ENCODE data around the gene KIF18B.

KIF18B gene

GRCh38 chr17:44878627-44879221 is 68.8 kb downstream of the KIF18B start:
- no peak for DNase-seq (ENCODE audit: low read depth, low spot score)

GRCh38 chr17:44877121-44877520 is 70.5 kb downstream of the KIF18B start:
- no peak for DNase-seq (ENCODE audit: low read depth, low spot score)

GRCh38 chr17:44875761-44876160 is 71.8 kb downstream of the KIF18B start:
- DNase-seq (ENCODE audit: low read depth, low spot score) = no peak

Measured in iPS DF 19.7 (cell line).